GM12891 (cell line): Measurements from ENCODE around the gene LRIF1.

Experiments
- POLR2A ChIP-seq: IDR thresholded peaks from 2 replicates; pipeline ENCODE4 v1.6.1; 2011; ENCODE audit warnings: low read depth, low read length, control low read depth
- POLR2AphosphoS5 ChIP-seq: IDR thresholded peaks from 2 replicates; pipeline ENCODE4 v1.6.1; 2011; ENCODE audit warnings: low read depth, low read length, control low read depth
- POU2F2 ChIP-seq: IDR thresholded peaks from 2 replicates; pipeline ENCODE4 v1.6.1; 2011; ENCODE audit warnings: low read depth, mild to moderate bottlenecking, control low read depth, low read length, moderate library complexity
- TAF1 ChIP-seq: IDR thresholded peaks from 2 replicates; pipeline ENCODE4 v1.6.1; 2011; ENCODE audit warnings: low read depth, low read length, control low read depth

DNA sequence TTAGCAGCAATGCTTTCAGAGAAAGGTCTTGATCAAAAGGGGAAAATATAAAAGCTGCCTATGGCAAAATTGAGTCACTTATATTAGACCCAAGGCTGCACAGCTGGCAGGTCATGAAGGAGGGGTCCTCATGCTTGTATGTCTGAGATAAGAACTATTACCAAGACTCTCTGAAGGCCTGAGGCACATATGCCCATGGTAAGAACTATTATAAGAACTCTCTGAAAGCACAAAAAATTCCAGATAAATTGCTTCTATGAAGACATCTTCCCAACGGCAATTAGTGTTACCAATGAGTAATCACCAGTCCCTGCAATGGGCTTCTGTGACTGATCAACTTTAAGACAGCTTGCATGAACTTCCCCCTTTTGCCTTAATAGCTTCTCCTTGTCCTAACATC lies 42.8 kb upstream of the LRIF1 start:
- TF ChIP-seq POLR2A, result no peak
- TF ChIP-seq POLR2AphosphoS5, result no peak
- no peak for TF ChIP-seq POU2F2
- TF ChIP-seq TAF1, result no peak
